GM12872 (cell line): Measurements from ENCODE around the gene NR3C2.

Source experiments
- TF ChIP-seq, protein P1 (sequence below): IDR thresholded peaks from 3 replicates; pipeline ENCODE4 v1.5.1; 2011; ENCODE audit warnings: low read depth, mild to moderate bottlenecking, low read length, moderate library complexity; ENCODE audit not compliant: insufficient read depth

The NR3C2 gene

GRCh38 chr4:148346657-148347056, 95.6 kb downstream of the NR3C2 start:
- TF ChIP-seq, protein P1, sequence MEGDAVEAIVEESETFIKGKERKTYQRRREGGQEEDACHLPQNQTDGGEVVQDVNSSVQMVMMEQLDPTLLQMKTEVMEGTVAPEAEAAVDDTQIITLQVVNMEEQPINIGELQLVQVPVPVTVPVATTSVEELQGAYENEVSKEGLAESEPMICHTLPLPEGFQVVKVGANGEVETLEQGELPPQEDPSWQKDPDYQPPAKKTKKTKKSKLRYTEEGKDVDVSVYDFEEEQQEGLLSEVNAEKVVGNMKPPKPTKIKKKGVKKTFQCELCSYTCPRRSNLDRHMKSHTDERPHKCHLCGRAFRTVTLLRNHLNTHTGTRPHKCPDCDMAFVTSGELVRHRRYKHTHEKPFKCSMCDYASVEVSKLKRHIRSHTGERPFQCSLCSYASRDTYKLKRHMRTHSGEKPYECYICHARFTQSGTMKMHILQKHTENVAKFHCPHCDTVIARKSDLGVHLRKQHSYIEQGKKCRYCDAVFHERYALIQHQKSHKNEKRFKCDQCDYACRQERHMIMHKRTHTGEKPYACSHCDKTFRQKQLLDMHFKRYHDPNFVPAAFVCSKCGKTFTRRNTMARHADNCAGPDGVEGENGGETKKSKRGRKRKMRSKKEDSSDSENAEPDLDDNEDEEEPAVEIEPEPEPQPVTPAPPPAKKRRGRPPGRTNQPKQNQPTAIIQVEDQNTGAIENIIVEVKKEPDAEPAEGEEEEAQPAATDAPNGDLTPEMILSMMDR: no peak

- TF ChIP-seq, protein P1: no peak
Observed at GRCh38 chr4:148345509-148345908, 96.7 kb downstream of the NR3C2 start.

DNA sequence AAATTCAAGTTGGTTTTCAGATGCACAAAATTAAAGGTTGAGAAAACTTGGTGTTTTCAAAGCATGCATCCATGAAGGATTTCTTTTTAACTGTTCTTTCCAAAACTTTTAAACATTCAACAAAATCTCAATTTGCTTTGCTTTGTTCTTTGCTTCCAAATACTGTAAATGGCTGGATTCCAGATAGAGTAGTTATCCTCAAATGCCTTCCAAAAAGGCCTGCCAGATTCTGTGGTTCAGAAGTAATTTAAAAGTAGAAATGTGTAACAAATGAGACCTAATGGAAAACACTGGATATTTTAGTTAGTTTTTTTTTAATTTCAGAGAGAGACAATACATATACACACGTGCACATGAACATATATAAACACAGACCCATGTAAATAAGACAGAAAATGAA, 97.3 kb downstream of the NR3C2 start:
- TF ChIP-seq, protein P1: no peak

GRCh38 chr4:148344352-148344751, 97.9 kb downstream of the NR3C2 start:
- TF ChIP-seq, protein P1: no peak

GRCh38 chr4:148341980-148342800, 100.0 kb downstream of the NR3C2 start:
- TF ChIP-seq, protein P1: no peak

DNA sequence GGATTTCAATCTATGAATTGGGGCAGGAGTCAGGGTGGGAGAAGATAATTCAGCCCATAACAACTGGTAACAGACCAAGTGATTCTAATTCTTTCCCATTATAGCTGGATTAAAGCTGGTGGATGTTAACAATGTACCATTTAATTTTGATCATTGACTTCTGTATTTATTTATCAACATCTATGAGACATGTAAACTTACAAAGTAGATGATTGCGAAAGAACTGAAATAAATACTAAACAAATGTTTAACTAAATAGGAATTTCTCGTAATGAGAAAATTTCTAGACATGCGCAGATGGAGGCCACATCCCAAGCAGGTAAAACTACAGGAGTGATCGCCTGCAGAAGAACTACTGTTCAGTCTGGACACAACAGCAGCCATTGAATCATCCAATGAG, 107.1 kb downstream of the NR3C2 start:
- TF ChIP-seq, protein P1: no peak

DNA sequence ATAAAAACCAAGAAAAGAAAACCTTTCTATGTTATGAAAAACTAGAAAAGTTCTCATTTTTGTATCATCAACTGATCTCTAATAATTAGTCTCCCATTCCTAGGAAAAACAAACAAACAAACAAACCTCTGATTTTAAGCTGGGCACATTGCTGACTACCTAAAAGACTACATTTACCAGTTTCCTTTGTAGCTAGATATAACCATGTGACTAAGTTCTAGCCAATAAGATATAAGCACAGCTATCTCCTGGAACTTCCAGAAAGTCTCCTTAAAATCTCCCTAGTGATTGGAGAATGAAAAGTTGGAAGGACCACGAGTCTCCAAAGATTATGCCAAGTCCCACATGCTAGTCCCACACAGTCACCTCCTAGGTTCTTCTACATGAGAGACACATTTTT, 108.9 kb downstream of the NR3C2 start:
- TF ChIP-seq, protein P1: no peak
